ENCODE data around the gene RPTOR. TPM values are rescaled to one million over a fixed set of nuclear protein-coding genes. Genes with fewer than 3 reads are reported as not detected.
A peak's percentile ranks its signal among the peaks of the same experiment; 100 is the strongest.

RPTOR gene
- total RNA-seq, 1 experiment from 2014 or later = 25.1 TPM

GRCh38 chr17:80870401-80870800 lies 325.8 kb downstream of the RPTOR start:
- no peak for DNase-seq
- no peaks in the 10 kb centered on the region for H3K79me1 ChIP-seq (ENCODE audit: insufficient read depth, low read depth, low read length, poor library complexity, severe bottlenecking)

More at GRCh38 chr17:80870401-80870800, 325.8 kb downstream of the RPTOR start:
- Histone ChIP-seq H3K14ac (ENCODE audit: insufficient read depth, low read length) (no peak overlapping the region), H3K4me1 (ENCODE audit: insufficient read depth, low read length) (peaks cover 6% of the 10 kb centered on the region; the same call in 1 of the 2 replicates), H3K27me3 (ENCODE audit: insufficient read depth, low read length) (no peaks in the 10 kb centered on the region), H3K18ac (ENCODE audit: insufficient read length, low read depth, low read length) (no peak overlapping the region), H2AK5ac (ENCODE audit: insufficient read length, low read length) (no peak overlapping the region), H3K4ac (ENCODE audit: low read depth, low read length) (no peak overlapping the region), H4K5ac (ENCODE audit: insufficient read length, low read depth, low read length) (no peak overlapping the region), H3K9me3 (ENCODE audit: control insufficient read depth, low read depth, low read length) (no peaks in the 10 kb centered on the region), H3T11ph (ENCODE audit: low read length) (no peak overlapping the region), H3K23ac (ENCODE audit: insufficient read length, low read depth, low read length) (no peak overlapping the region), H3K56ac (ENCODE audit: insufficient read length, low read depth, low read length) (no peak overlapping the region), H2BK120ac (ENCODE audit: low read depth, low read length, poor library complexity, severe bottlenecking) (no peak overlapping the region), H2BK15ac (ENCODE audit: low read depth, low read length) (no peak overlapping the region), H3K27ac (ENCODE audit: insufficient read length, low read depth, low read length) (no peak overlapping the region), H2BK5ac (ENCODE audit: insufficient read length, low read length) (no peak overlapping the region), H3K23me2 (ENCODE audit: insufficient read length, low read depth, low read length, poor library complexity, severe bottlenecking) (no peaks in the 10 kb centered on the region), H2AFZ (ENCODE audit: low read length) (no peak overlapping the region), H2BK12ac (ENCODE audit: insufficient read length, low read depth, low read length) (no peak overlapping the region), H3K9ac (ENCODE audit: extremely low read depth, insufficient read length, low read length) (no peak overlapping the region), H4K20me1 (ENCODE audit: control insufficient read depth, insufficient read depth, insufficient read length) (no peaks in the 10 kb centered on the region), H4K8ac (replicated peaks; ENCODE audit: insufficient read length, low read depth, low read length) (no peak overlapping the region), H3K4me2 (ENCODE audit: insufficient read depth, insufficient read length, low read length) (no peak overlapping the region), H4K91ac (ENCODE audit: insufficient read length, low read depth, low read length) (no peak overlapping the region), H3K79me2 (ENCODE audit: insufficient read depth, low read length) (no peaks in the 10 kb centered on the region), H2BK20ac (ENCODE audit: low read depth, low read length, poor library complexity, severe bottlenecking) (no peak overlapping the region)
- no peak overlapping the region for H3K4me3 Mint-ChIP-seq
- H3K4me1 Mint-ChIP-seq = peaks cover 45 to 61% of the 10 kb centered on the region in 2 experiments
- no peak for TF ChIP-seq CTCF (conservative IDR thresholded peaks at IDR 0.05)
- WGBS (ENCODE audit: extremely low coverage, insufficient read length, low lambda C conversion rate) = no CpG with 5 or more reads among the region's 8 CpGs
- no peaks in the 10 kb centered on the region for H3K27me3 Mint-ChIP-seq (ENCODE audit: low read depth)
- no peaks in the 10 kb centered on the region for H3K9me3 Mint-ChIP-seq
- peak overlapping the region in 2 of 3 experiments; percentile 1 to 46; a peak in 1 of 7 replicates for H3K27ac Mint-ChIP-seq
- H3K36me3 Mint-ChIP-seq (ENCODE audit: insufficient read depth in 1 of 3, low read depth in 3 of 3) = peaks cover 6 to 11% (median 10%) of the 10 kb centered on the region in 3 experiments

All from H9 (cell line).